GM12878 (cell line): ENCODE results near the gene TIMP2.

Source experiments
- CHD2 ChIP-seq: IDR thresholded peaks from 2 replicates; pipeline ENCODE4 v1.6.1; 2011; ENCODE audit warnings: low read depth, low read length, improper control_type of control experiment, borderline replicate concordance
- FOS ChIP-seq: IDR thresholded peaks from 3 replicates; pipeline ENCODE4 v1.6.1; 2011; ENCODE audit warnings: borderline replicate concordance; ENCODE audit not compliant: insufficient read length; ENCODE audit errors: extremely low read depth
- TARDBP ChIP-seq: IDR thresholded peaks from 2 replicates; pipeline ENCODE4 v1.6.1; 2016; ENCODE audit warnings: borderline replicate concordance
- TF ChIP-seq, protein P1 (sequence below), 3 experiments: IDR thresholded peaks in 2 of 3; conservative IDR thresholded peaks in 1 of 3; 2 replicates each; pipeline ENCODE4 v1.5.1; 2011; ENCODE audit warnings: low read depth in 3 of 3, low read length in 3 of 3, mild to moderate bottlenecking in 3 of 3, control low read depth in 2 of 3, moderate library complexity in 2 of 3, inconsistent platforms in 1 of 3, mixed read lengths in 1 of 3; ENCODE audit not compliant: control insufficient read depth in 2 of 3, insufficient read depth in 1 of 3; ENCODE audit errors: extremely low read depth in 1 of 3

DNA sequence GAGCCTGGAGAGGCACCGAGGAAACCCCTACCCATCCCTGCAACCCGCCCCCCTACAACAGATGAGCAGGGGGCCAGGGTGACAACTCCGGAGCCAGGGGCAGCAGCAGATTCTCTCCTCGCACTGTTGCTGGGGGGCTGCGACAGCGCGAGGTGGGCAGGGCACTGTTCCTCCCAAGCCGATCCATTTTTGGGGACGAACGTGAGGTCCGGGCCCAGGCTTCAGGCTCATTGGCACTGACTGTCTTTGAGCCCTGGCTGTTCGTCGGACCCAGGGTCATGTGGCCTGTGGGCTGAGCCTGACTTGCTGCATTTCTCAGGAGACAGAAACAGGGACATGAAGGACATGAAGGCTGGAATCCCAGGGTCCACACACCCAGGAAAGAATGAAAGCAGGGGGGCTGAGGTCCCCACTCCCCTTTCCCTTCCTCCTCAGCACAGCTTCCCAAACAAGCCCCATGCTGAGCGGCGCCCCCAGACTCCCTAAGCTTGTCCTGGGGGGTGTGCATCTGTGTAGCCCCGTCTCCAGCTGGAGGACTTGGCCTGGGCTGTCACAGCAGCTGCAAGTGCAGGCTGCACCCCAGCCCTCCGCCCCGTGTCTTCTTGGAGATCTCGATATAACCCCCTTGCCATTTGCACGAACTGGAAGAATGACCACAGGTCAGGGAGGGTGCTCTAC is 40.9 kb downstream of the TIMP2 start:
- TF ChIP-seq CHD2 (no peak), FOS (no peak), TARDBP (no peak)
- TF ChIP-seq, protein P1, sequence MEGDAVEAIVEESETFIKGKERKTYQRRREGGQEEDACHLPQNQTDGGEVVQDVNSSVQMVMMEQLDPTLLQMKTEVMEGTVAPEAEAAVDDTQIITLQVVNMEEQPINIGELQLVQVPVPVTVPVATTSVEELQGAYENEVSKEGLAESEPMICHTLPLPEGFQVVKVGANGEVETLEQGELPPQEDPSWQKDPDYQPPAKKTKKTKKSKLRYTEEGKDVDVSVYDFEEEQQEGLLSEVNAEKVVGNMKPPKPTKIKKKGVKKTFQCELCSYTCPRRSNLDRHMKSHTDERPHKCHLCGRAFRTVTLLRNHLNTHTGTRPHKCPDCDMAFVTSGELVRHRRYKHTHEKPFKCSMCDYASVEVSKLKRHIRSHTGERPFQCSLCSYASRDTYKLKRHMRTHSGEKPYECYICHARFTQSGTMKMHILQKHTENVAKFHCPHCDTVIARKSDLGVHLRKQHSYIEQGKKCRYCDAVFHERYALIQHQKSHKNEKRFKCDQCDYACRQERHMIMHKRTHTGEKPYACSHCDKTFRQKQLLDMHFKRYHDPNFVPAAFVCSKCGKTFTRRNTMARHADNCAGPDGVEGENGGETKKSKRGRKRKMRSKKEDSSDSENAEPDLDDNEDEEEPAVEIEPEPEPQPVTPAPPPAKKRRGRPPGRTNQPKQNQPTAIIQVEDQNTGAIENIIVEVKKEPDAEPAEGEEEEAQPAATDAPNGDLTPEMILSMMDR (IDR thresholded peaks at IDR 0.05 in 2 of 3, conservative IDR thresholded peaks at IDR 0.05 in 1 of 3; ENCODE audit: control insufficient read depth in 2 of 3, extremely low read depth in 1 of 3, insufficient read depth in 1 of 3, low read depth in 3 of 3, low read length in 3 of 3), result no peak
